WTC11 (cell line): Measurements from ENCODE around the gene H1-8. TPM values are rescaled to one million over a fixed set of nuclear protein-coding genes. Genes with fewer than 3 reads are reported as not detected.

ENCODE experiments used
- ATAC-seq: fragments of 200-7000 bp; cut with Tn5 transposase; 2 replicates; pipeline ENCODE4 v1.10.0; 2021; ENCODE audit warnings: mild to moderate bottlenecking, moderate library complexity
- CTCF ChIA-PET: fragments of 300-600 bp; sonication (Branson Sonifier 250); formaldehyde crosslinking; loops from one replicate; lab custom pipeline; 2021; ENCODE audit warnings: antibody characterized with exemption; lab: Charles Lee
- POLR2A ChIA-PET: fragments of 350-600 bp; sonication (Branson Sonifier 250); formaldehyde crosslinking; loops from one replicate; lab custom pipeline; 2021; ENCODE audit warnings: antibody characterized with exemption; lab: Charles Lee
- DNase-seq: peaks from one replicate; pipeline ENCODE4 v3.0.0; 2021; ENCODE audit warnings: low spot score
- H3K27ac Mint-ChIP-seq: 2 replicates; pipeline ENCODE4 v1.8.0; 2021; ENCODE audit warnings: mixed read lengths
- H3K27me3 Mint-ChIP-seq: 2 replicates; pipeline ENCODE4 v1.8.0; 2021; ENCODE audit warnings: low read depth, mild to moderate bottlenecking, moderate library complexity, mixed read lengths
- H3K36me3 Mint-ChIP-seq: 2 replicates; pipeline ENCODE4 v1.8.0; 2021; ENCODE audit warnings: mixed read lengths
- H3K4me1 Mint-ChIP-seq: 2 replicates; pipeline ENCODE4 v1.8.0; 2022; ENCODE audit warnings: mixed read lengths
- H3K4me3 Mint-ChIP-seq: 2 replicates; pipeline ENCODE4 v1.8.0; 2021; ENCODE audit warnings: mild to moderate bottlenecking, moderate library complexity, mixed read lengths
- H3K9me3 Mint-ChIP-seq: 2 replicates; pipeline ENCODE4 v1.8.0; 2021; ENCODE audit warnings: mixed read lengths
- ARID4B ChIP-seq: sonication (generic); formaldehyde crosslinking; IDR thresholded peaks from 2 replicates; pipeline ENCODE4 v1.8.0; 2023; ENCODE audit warnings: missing genetic modification reagents, mild to moderate bottlenecking, borderline replicate concordance
- CREM ChIP-seq: sonication (generic); formaldehyde crosslinking; IDR thresholded peaks from 2 replicates; pipeline ENCODE4 v1.8.1; 2022; ENCODE audit warnings: mild to moderate bottlenecking, missing genetic modification reagents, moderate library complexity
- GRHL2 ChIP-seq: fragments of 250-450 bp; sonication (Bioruptor Pico); IDR thresholded peaks from 2 replicates; pipeline ENCODE4 v1.8.0; 2022; ENCODE audit warnings: mild to moderate bottlenecking, moderate library complexity; ENCODE audit not compliant: insufficient replicate concordance, severe bottlenecking
- MAX ChIP-seq: sonication (generic); formaldehyde crosslinking; IDR thresholded peaks from 2 replicates; pipeline ENCODE4 v1.8.0; 2022; ENCODE audit warnings: mild to moderate bottlenecking, missing genetic modification reagents
- MYBL2 ChIP-seq: sonication (generic); formaldehyde crosslinking; IDR thresholded peaks from 2 replicates; pipeline ENCODE4 v1.8.1; 2023; ENCODE audit warnings: mild to moderate bottlenecking, moderate library complexity, missing genetic modification reagents
- SOX15 ChIP-seq: fragments of 250-450 bp; sonication (Bioruptor Pico); IDR thresholded peaks from 2 replicates; pipeline ENCODE4 v1.9.0; 2021; ENCODE audit warnings: mild to moderate bottlenecking
- ZBTB21 ChIP-seq: sonication (generic); formaldehyde crosslinking; IDR thresholded peaks from 2 replicates; pipeline ENCODE4 v1.8.1; 2023; ENCODE audit warnings: mild to moderate bottlenecking, missing genetic modification reagents, borderline replicate concordance
- ZNF121 ChIP-seq: sonication (generic); formaldehyde crosslinking; IDR thresholded peaks from 2 replicates; pipeline ENCODE4 v1.8.0; 2023; ENCODE audit warnings: missing genetic modification reagents
- ZNF416 ChIP-seq: fragments of 250-450 bp; sonication (Bioruptor Pico); IDR thresholded peaks from 2 replicates; pipeline ENCODE4 v1.9.0; 2021; ENCODE audit warnings: mild to moderate bottlenecking, inconsistent platforms
- ZNF425 ChIP-seq: fragments of 250-450 bp; sonication (Bioruptor Pico); conservative IDR thresholded peaks from 2 replicates; pipeline ENCODE4 v1.9.0; 2021; ENCODE audit warnings: mild to moderate bottlenecking
- total RNA-seq: library from RNA; stranded (reverse); gene quantifications from 3 replicates; pipeline ENCODE4 v1.2.3, GENCODE V29; 2021
- TF ChIP-seq, protein P1 (sequence below): sonication (generic); formaldehyde crosslinking; IDR thresholded peaks from 2 replicates; pipeline ENCODE4 v1.8.0; 2023; ENCODE audit warnings: mild to moderate bottlenecking, missing genetic modification reagents
- TF ChIP-seq, protein P2 (sequence below): fragments of 250-450 bp; sonication (Bioruptor Pico); IDR thresholded peaks from 2 replicates; pipeline ENCODE4 v1.9.0; 2021; ENCODE audit warnings: moderate library complexity, mild to moderate bottlenecking, inconsistent platforms, borderline replicate concordance
- TF ChIP-seq, protein P3 (sequence below): sonication (generic); formaldehyde crosslinking; IDR thresholded peaks from 2 replicates; pipeline ENCODE4 v1.8.0; 2022; ENCODE audit warnings: mild to moderate bottlenecking, missing genetic modification reagents

Gene H1-8
- total RNA-seq, 1 experiment from 2014 or later, result not detected

GRCh38 chr3:129548104-129548965, 5.4 kb downstream of the H1-8 start:
- Mint-ChIP-seq H3K27me3 (no peaks in the 10 kb centered on the region), H3K36me3 (no peaks in the 10 kb centered on the region), H3K27ac (no peak overlapping the region; the same call in 1 of the 2 replicates), H3K4me1 (peaks cover 12% of the 10 kb centered on the region), H3K9me3 (no peaks in the 10 kb centered on the region), H3K4me3 (no peak overlapping the region)
- CTCF ChIA-PET, result interaction anchor here (1.4 kb wide), 1 partner anchor 14 kb away, joined by 3 read pairs; no protein-coding TSS in a partner anchor
- ATAC-seq (no peak), DNase-seq (no peak)
- POLR2A ChIA-PET, result interaction anchor here (0.5 kb wide), 1 partner anchor 299 kb away, joined by 3 read pairs; no protein-coding TSS in a partner anchor
- TF ChIP-seq CREM (CRISPR knock-in tag) (no peak), ZNF121 (CRISPR knock-in tag) (no peak), MAX (CRISPR knock-in tag) (no peak), GRHL2 (CRISPR knock-in tag) (no peak), ZNF416 (CRISPR knock-in tag) (no peak), ZBTB21 (no peak), MYBL2 (CRISPR knock-in tag) (no peak)
- TF ChIP-seq, protein P1, sequence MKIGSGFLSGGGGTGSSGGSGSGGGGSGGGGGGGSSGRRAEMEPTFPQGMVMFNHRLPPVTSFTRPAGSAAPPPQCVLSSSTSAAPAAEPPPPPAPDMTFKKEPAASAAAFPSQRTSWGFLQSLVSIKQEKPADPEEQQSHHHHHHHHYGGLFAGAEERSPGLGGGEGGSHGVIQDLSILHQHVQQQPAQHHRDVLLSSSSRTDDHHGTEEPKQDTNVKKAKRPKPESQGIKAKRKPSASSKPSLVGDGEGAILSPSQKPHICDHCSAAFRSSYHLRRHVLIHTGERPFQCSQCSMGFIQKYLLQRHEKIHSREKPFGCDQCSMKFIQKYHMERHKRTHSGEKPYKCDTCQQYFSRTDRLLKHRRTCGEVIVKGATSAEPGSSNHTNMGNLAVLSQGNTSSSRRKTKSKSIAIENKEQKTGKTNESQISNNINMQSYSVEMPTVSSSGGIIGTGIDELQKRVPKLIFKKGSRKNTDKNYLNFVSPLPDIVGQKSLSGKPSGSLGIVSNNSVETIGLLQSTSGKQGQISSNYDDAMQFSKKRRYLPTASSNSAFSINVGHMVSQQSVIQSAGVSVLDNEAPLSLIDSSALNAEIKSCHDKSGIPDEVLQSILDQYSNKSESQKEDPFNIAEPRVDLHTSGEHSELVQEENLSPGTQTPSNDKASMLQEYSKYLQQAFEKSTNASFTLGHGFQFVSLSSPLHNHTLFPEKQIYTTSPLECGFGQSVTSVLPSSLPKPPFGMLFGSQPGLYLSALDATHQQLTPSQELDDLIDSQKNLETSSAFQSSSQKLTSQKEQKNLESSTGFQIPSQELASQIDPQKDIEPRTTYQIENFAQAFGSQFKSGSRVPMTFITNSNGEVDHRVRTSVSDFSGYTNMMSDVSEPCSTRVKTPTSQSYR, result no peak
- TF ChIP-seq, protein P2, sequence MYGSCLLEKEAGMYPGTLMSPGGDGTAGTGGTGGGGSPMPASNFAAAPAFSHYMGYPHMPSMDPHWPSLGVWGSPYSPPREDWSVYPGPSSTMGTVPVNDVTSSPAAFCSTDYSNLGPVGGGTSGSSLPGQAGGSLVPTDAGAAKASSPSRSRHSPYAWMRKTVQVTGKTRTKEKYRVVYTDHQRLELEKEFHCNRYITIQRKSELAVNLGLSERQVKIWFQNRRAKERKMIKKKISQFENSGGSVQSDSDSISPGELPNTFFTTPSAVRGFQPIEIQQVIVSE (CRISPR knock-in tag), result no peak

- ChIA-PET POLR2A (interaction anchor here (0.5 to 1.6 kb wide), 2 partner anchors 57 to 298 kb away, joined by 3 read pairs; no protein-coding TSS in a partner anchor), CTCF (no interaction called here)
- no peaks in the 10 kb centered on the region for H3K9me3 Mint-ChIP-seq
- H3K36me3 Mint-ChIP-seq, result no peaks in the 10 kb centered on the region
- ATAC-seq (no peak), DNase-seq (no peak)
- H3K27me3 Mint-ChIP-seq, result no peaks in the 10 kb centered on the region
- H3K27ac Mint-ChIP-seq, result no peak overlapping the region; the same call in 1 of the 2 replicates
- peaks cover 10% of the 10 kb centered on the region for H3K4me1 Mint-ChIP-seq
- no peak overlapping the region for H3K4me3 Mint-ChIP-seq
- TF ChIP-seq, protein P3, sequence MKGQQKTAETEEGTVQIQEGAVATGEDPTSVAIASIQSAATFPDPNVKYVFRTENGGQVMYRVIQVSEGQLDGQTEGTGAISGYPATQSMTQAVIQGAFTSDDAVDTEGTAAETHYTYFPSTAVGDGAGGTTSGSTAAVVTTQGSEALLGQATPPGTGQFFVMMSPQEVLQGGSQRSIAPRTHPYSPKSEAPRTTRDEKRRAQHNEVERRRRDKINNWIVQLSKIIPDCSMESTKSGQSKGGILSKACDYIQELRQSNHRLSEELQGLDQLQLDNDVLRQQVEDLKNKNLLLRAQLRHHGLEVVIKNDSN (CRISPR knock-in tag), result no peak
- TF ChIP-seq SOX15 (CRISPR knock-in tag), result no peak
- TF ChIP-seq, protein P2 (CRISPR knock-in tag), result no peak
Observed at GRCh38 chr3:129549006-129549800, 6.2 kb downstream of the H1-8 start.

- ChIA-PET CTCF (no interaction called here), POLR2A (interaction anchor here (1.6 kb wide), 1 partner anchor 56 kb away, joined by 3 read pairs; no protein-coding TSS in a partner anchor)
- Mint-ChIP-seq H3K36me3 (no peaks in the 10 kb centered on the region), H3K9me3 (no peaks in the 10 kb centered on the region), H3K4me3 (no peak overlapping the region), H3K4me1 (peaks cover 16% of the 10 kb centered on the region), H3K27ac (no peak overlapping the region; the same call in 1 of the 2 replicates), H3K27me3 (no peaks in the 10 kb centered on the region)
- ATAC-seq (no peak), DNase-seq (no peak)
- TF ChIP-seq ARID4B (CRISPR knock-in tag) (no peak), ZNF425 (CRISPR knock-in tag) (no peak)
- TF ChIP-seq, protein P3 (CRISPR knock-in tag), result no peak
Observed at GRCh38 chr3:129549805-129550204, 6.8 kb downstream of the H1-8 start.
